Natural killer cell treated with Interleukin-12 subunit alpha and Interleukin-12 subunit beta and Interleukin-15 and Interleukin-18, amount 100 ng/mL, for 72 hours (primary cell): ENCODE results near the gene EFNA5. TPM values are rescaled to one million over a fixed set of nuclear protein-coding genes. Genes with fewer than 3 reads are reported as not detected.

Source experiments
- ATAC-seq, 2 donors: fragments of 150-1000 bp; cut with Tn5 transposase in 1 of 2; sonication (Bioruptor Pico), chemical (Tn5 transposase) in 1 of 2; 2 replicates each; pipeline ENCODE4 v1.10.0; 2021
- DNase-seq: peaks from one replicate; pipeline ENCODE4 v3.0.0; 2022; ENCODE audit warnings: low spot score
- H3K27ac Mint-ChIP-seq, 2 donors: 1 replicate in 1 of 2; 2 replicates in 1 of 2; pipeline ENCODE4 v1.8.0; 2022; ENCODE audit warnings: mixed read lengths in 2 of 2, mild to moderate bottlenecking in 1 of 2, moderate library complexity in 1 of 2
- H3K27me3 Mint-ChIP-seq, 2 donors: 1 replicate in 1 of 2; 2 replicates in 1 of 2; pipeline ENCODE4 v1.8.0; 2022; ENCODE audit warnings: mixed read lengths in 2 of 2
- H3K36me3 Mint-ChIP-seq: one replicate; pipeline ENCODE4 v1.8.0; 2022; ENCODE audit warnings: mixed read lengths
- H3K4me1 Mint-ChIP-seq, 2 donors: 1 replicate in 1 of 2; 2 replicates in 1 of 2; pipeline ENCODE4 v1.8.0; 2022; ENCODE audit warnings: low read depth in 2 of 2, mixed read lengths in 2 of 2, mild to moderate bottlenecking in 1 of 2
- H3K4me3 Mint-ChIP-seq: one replicate; pipeline ENCODE4 v1.8.0; 2022; ENCODE audit warnings: mixed read lengths
- H3K9me3 Mint-ChIP-seq: 2 replicates; pipeline ENCODE4 v1.8.0; 2022; ENCODE audit warnings: mixed read lengths
- total RNA-seq, 2 donors: library from RNA; stranded (reverse); gene quantifications; one replicate each; pipeline ENCODE4 v1.2.3, GENCODE V29; 2022

The EFNA5 gene
- total RNA-seq, 2 donors from 2014 or later = 1.2 to 2.2 TPM

- ATAC-seq (no peak), DNase-seq (no peak)
- Mint-ChIP-seq H3K9me3 (no peaks in the 10 kb centered on the region), H3K4me1 (no peaks in the 10 kb centered on the region), H3K36me3 (no peaks in the 10 kb centered on the region), H3K27me3 (peaks cover 13 to 17% of the 10 kb centered on the region in 2 donors), H3K4me3 (no peak overlapping the region), H3K27ac (no peak overlapping the region)
Observed at GRCh38 chr5:107618242-107618641, 52.5 kb downstream of the EFNA5 start.

GRCh38 chr5:107617052-107617451, 53.7 kb downstream of the EFNA5 start:
- Mint-ChIP-seq H3K27ac (no peak overlapping the region), H3K4me3 (no peak overlapping the region), H3K36me3 (no peaks in the 10 kb centered on the region), H3K27me3 (peaks cover 13 to 17% of the 10 kb centered on the region in 2 donors), H3K4me1 (no peaks in the 10 kb centered on the region), H3K9me3 (no peaks in the 10 kb centered on the region)
- DNase-seq (no peak), ATAC-seq (no peak)

- Mint-ChIP-seq H3K9me3 (no peaks in the 10 kb centered on the region), H3K27ac (no peak overlapping the region), H3K27me3 (peaks cover 13 to 17% of the 10 kb centered on the region in 2 donors), H3K36me3 (no peaks in the 10 kb centered on the region), H3K4me3 (no peak overlapping the region), H3K4me1 (no peaks in the 10 kb centered on the region)
- ATAC-seq (no peak), DNase-seq (no peak)
Observed at GRCh38 chr5:107616213-107616612, 54.5 kb downstream of the EFNA5 start.

GRCh38 chr5:107615299-107615817, 55.4 kb downstream of the EFNA5 start:
- Mint-ChIP-seq H3K4me3 (no peak overlapping the region), H3K27ac (no peak overlapping the region), H3K36me3 (no peaks in the 10 kb centered on the region), H3K27me3 (peaks cover 13% of the 10 kb centered on the region in 2 donors), H3K9me3 (no peaks in the 10 kb centered on the region), H3K4me1 (no peaks in the 10 kb centered on the region)
- ATAC-seq = no peak
- no peak for DNase-seq

GRCh38 chr5:107612541-107612940, 58.2 kb downstream of the EFNA5 start:
- Mint-ChIP-seq H3K4me1 (no peaks in the 10 kb centered on the region), H3K36me3 (no peaks in the 10 kb centered on the region), H3K27me3 (peaks cover 13 to 18% of the 10 kb centered on the region in 2 donors), H3K27ac (no peak overlapping the region), H3K9me3 (no peaks in the 10 kb centered on the region), H3K4me3 (no peak overlapping the region)
- DNase-seq = no peak
- no peak for ATAC-seq

GRCh38 chr5:107610798-107611197, 59.9 kb downstream of the EFNA5 start:
- ATAC-seq (no peak), DNase-seq (no peak)
- Mint-ChIP-seq H3K4me1 (no peaks in the 10 kb centered on the region), H3K36me3 (no peaks in the 10 kb centered on the region), H3K27me3 (peaks cover 5 to 23% of the 10 kb centered on the region in 2 donors), H3K27ac (no peak overlapping the region), H3K9me3 (no peaks in the 10 kb centered on the region), H3K4me3 (no peak overlapping the region)

GRCh38 chr5:107607671-107608345, 62.9 kb downstream of the EFNA5 start:
- Mint-ChIP-seq H3K9me3 (no peaks in the 10 kb centered on the region), H3K4me3 (no peak overlapping the region), H3K27me3 (peaks cover 0 to 17% of the 10 kb centered on the region in 2 donors), H3K36me3 (no peaks in the 10 kb centered on the region), H3K27ac (no peak overlapping the region), H3K4me1 (no peaks in the 10 kb centered on the region)
- DNase-seq (no peak), ATAC-seq (no peak)

GRCh38 chr5:107607196-107607595, 63.5 kb downstream of the EFNA5 start:
- no peaks in the 10 kb centered on the region for H3K4me1 Mint-ChIP-seq
- ATAC-seq (no peak), DNase-seq (no peak)
- no peaks in the 10 kb centered on the region for H3K36me3 Mint-ChIP-seq
- peaks cover 0 to 17% of the 10 kb centered on the region in 2 donors for H3K27me3 Mint-ChIP-seq
- H3K9me3 Mint-ChIP-seq = no peaks in the 10 kb centered on the region
- no peak overlapping the region for H3K4me3 Mint-ChIP-seq
- no peak overlapping the region for H3K27ac Mint-ChIP-seq

GRCh38 chr5:107605596-107606125, 65.1 kb downstream of the EFNA5 start:
- ATAC-seq (no peak), DNase-seq (no peak)
- H3K36me3 Mint-ChIP-seq = no peaks in the 10 kb centered on the region

GRCh38 chr5:107604990-107605389, 65.7 kb downstream of the EFNA5 start:
- H3K27ac Mint-ChIP-seq = no peak overlapping the region

More at GRCh38 chr5:107605596-107606125, 65.1 kb downstream of the EFNA5 start:
- Mint-ChIP-seq H3K4me3 (no peak overlapping the region), H3K27ac (no peak overlapping the region), H3K4me1 (no peaks in the 10 kb centered on the region), H3K27me3 (peaks cover 0 to 20% of the 10 kb centered on the region in 2 donors), H3K9me3 (no peaks in the 10 kb centered on the region)

GRCh38 chr5:107604146-107604910, 66.4 kb downstream of the EFNA5 start:
- Mint-ChIP-seq H3K4me1 (no peaks in the 10 kb centered on the region), H3K27me3 (peaks cover 0 to 22% of the 10 kb centered on the region in 2 donors), H3K27ac (no peak overlapping the region), H3K9me3 (no peaks in the 10 kb centered on the region), H3K4me3 (no peak overlapping the region), H3K36me3 (no peaks in the 10 kb centered on the region)
- DNase-seq = no peak
- no peak for ATAC-seq

More at GRCh38 chr5:107604990-107605389, 65.7 kb downstream of the EFNA5 start:
- DNase-seq = no peak
- ATAC-seq = no peak
- Mint-ChIP-seq H3K27me3 (peaks cover 0 to 20% of the 10 kb centered on the region in 2 donors), H3K4me1 (no peaks in the 10 kb centered on the region), H3K36me3 (no peaks in the 10 kb centered on the region), H3K9me3 (no peaks in the 10 kb centered on the region), H3K4me3 (no peak overlapping the region)

GRCh38 chr5:107603349-107603748, 67.4 kb downstream of the EFNA5 start:
- Mint-ChIP-seq H3K36me3 (no peaks in the 10 kb centered on the region), H3K9me3 (no peaks in the 10 kb centered on the region), H3K27me3 (peaks cover 0 to 21% of the 10 kb centered on the region in 2 donors), H3K4me3 (no peak overlapping the region), H3K4me1 (no peaks in the 10 kb centered on the region), H3K27ac (no peak overlapping the region)
- ATAC-seq = no peak
- DNase-seq = no peak

- H3K27ac Mint-ChIP-seq = no peak overlapping the region
- H3K36me3 Mint-ChIP-seq = no peaks in the 10 kb centered on the region
- no peak for ATAC-seq
- H3K9me3 Mint-ChIP-seq = no peaks in the 10 kb centered on the region
- no peak for DNase-seq
- H3K4me1 Mint-ChIP-seq = no peaks in the 10 kb centered on the region
- H3K4me3 Mint-ChIP-seq = no peak overlapping the region
- peaks cover 0 to 17% of the 10 kb centered on the region in 2 donors for H3K27me3 Mint-ChIP-seq
Observed at GRCh38 chr5:107602896-107603295, 67.8 kb downstream of the EFNA5 start.

GRCh38 chr5:107601076-107601475, 69.7 kb downstream of the EFNA5 start:
- Mint-ChIP-seq H3K9me3 (no peaks in the 10 kb centered on the region), H3K36me3 (no peaks in the 10 kb centered on the region), H3K27ac (no peak overlapping the region), H3K4me3 (no peak overlapping the region), H3K4me1 (no peaks in the 10 kb centered on the region), H3K27me3 (peaks cover 11 to 12% of the 10 kb centered on the region in 2 donors)
- no peak for DNase-seq
- ATAC-seq = no peak
